SK-N-SH treated with all-trans-retinoic acid at 6 μM for 48 hours (cell line): ENCODE results near the gene CFAP97.

Source experiments
- ATAC-seq: fragments of 200-7000 bp; cut with Tn5 transposase; 3 replicates; pipeline ENCODE4 v1.9.1; 2020; ENCODE audit warnings: mild to moderate bottlenecking, moderate library complexity
- ARNTL ChIP-seq: fragments of 450-650 bp; formaldehyde crosslinking; IDR thresholded peaks from 2 replicates; pipeline ENCODE4 v1.5.0; 2020; ENCODE audit warnings: low read depth, mild to moderate bottlenecking, moderate library complexity, borderline replicate concordance
- BACH2 ChIP-seq: fragments of 250-450 bp; sonication (Bioruptor Pico); IDR thresholded peaks from 2 replicates; pipeline ENCODE4 v1.9.0; 2021; ENCODE audit warnings: mild to moderate bottlenecking, borderline replicate concordance
- CSDC2 ChIP-seq: fragments of 250-450 bp; sonication (Bioruptor Pico); IDR thresholded peaks from 2 replicates; pipeline ENCODE4 v1.5.0; 2020; ENCODE audit warnings: mild to moderate bottlenecking, moderate library complexity
- ESRRG ChIP-seq: fragments of 250-450 bp; sonication (Bioruptor Pico); IDR thresholded peaks from 2 replicates; pipeline ENCODE4 v1.6.1; 2021; ENCODE audit warnings: mild to moderate bottlenecking
- GLIS3 ChIP-seq: fragments of 250-450 bp; sonication (Bioruptor Pico); IDR thresholded peaks from 2 replicates; pipeline ENCODE4 v1.5.0; 2020; ENCODE audit warnings: mild to moderate bottlenecking, moderate library complexity
- ISL1 ChIP-seq: fragments of 250-450 bp; sonication (Bioruptor Pico); IDR thresholded peaks from 2 replicates; pipeline ENCODE4 v2.1.2; 2022; ENCODE audit warnings: mild to moderate bottlenecking, moderate library complexity
- OSR1 ChIP-seq: fragments of 250-450 bp; sonication (Bioruptor Pico); IDR thresholded peaks from 2 replicates; pipeline ENCODE4 v1.8.0; 2022; ENCODE audit warnings: moderate library complexity, mild to moderate bottlenecking, inconsistent platforms
- PPARA ChIP-seq: fragments of 250-450 bp; sonication (Bioruptor Pico); IDR thresholded peaks from 2 replicates; pipeline ENCODE4 v1.5.0; 2020; ENCODE audit warnings: mild to moderate bottlenecking, borderline replicate concordance
- RARB ChIP-seq: fragments of 250-450 bp; sonication (Bioruptor Pico); IDR thresholded peaks from 2 replicates; pipeline ENCODE4 v1.8.0; 2021; ENCODE audit warnings: mild to moderate bottlenecking, moderate library complexity
- SNAI2 ChIP-seq: fragments of 250-450 bp; sonication (Bioruptor Pico); IDR thresholded peaks from 2 replicates; pipeline ENCODE4 v1.5.0; 2020; ENCODE audit warnings: mild to moderate bottlenecking, moderate library complexity
- TCF4 ChIP-seq: fragments of 250-450 bp; sonication (Bioruptor Pico); IDR thresholded peaks from 2 replicates; pipeline ENCODE4 v1.8.0; 2021; ENCODE audit warnings: mild to moderate bottlenecking, moderate library complexity, borderline replicate concordance
- TOX ChIP-seq: fragments of 250-450 bp; sonication (Bioruptor Pico); IDR thresholded peaks from 2 replicates; pipeline ENCODE4 v1.8.0; 2021; ENCODE audit warnings: mild to moderate bottlenecking, moderate library complexity, borderline replicate concordance
- TSHZ2 ChIP-seq: fragments of 250-450 bp; sonication (Bioruptor Pico); IDR thresholded peaks from 2 replicates; pipeline ENCODE4 v1.5.0; 2020; ENCODE audit warnings: mild to moderate bottlenecking, moderate library complexity
- ZC3H10 ChIP-seq: fragments of 250-450 bp; sonication (Bioruptor Pico); IDR thresholded peaks from 2 replicates; pipeline ENCODE4 v1.5.1; 2021; ENCODE audit warnings: mild to moderate bottlenecking, moderate library complexity
- ZFP3 ChIP-seq: fragments of 250-450 bp; sonication (Bioruptor Pico); IDR thresholded peaks from 2 replicates; pipeline ENCODE4 v1.5.0; 2020; ENCODE audit warnings: mild to moderate bottlenecking, moderate library complexity
- ZFP30 ChIP-seq: fragments of 450-650 bp; formaldehyde crosslinking; IDR thresholded peaks from 2 replicates; pipeline ENCODE4 v1.5.0; 2022; ENCODE audit warnings: mild to moderate bottlenecking, moderate library complexity
- ZNF565 ChIP-seq: fragments of 450-650 bp; formaldehyde crosslinking; conservative IDR thresholded peaks from 2 replicates; pipeline ENCODE4 v1.5.0; 2020; ENCODE audit warnings: low read depth, mild to moderate bottlenecking, moderate library complexity
- ZNF70 ChIP-seq: fragments of 450-650 bp; formaldehyde crosslinking; IDR thresholded peaks from 2 replicates; pipeline ENCODE4 v1.5.0; 2020; ENCODE audit warnings: mild to moderate bottlenecking, moderate library complexity
- ZNF8 ChIP-seq: fragments of 450-650 bp; formaldehyde crosslinking; IDR thresholded peaks from 2 replicates; pipeline ENCODE4 v1.5.0; 2020; ENCODE audit warnings: mild to moderate bottlenecking, moderate library complexity
- TF ChIP-seq, protein P1 (sequence below): fragments of 250-450 bp; sonication (Bioruptor Pico); IDR thresholded peaks from 2 replicates; pipeline ENCODE4 v1.5.1; 2021; ENCODE audit warnings: mild to moderate bottlenecking, moderate library complexity
- TF ChIP-seq, protein P2 (sequence below): fragments of 250-450 bp; sonication (Bioruptor Pico); IDR thresholded peaks from 2 replicates; pipeline ENCODE4 v1.8.0; 2021; ENCODE audit warnings: low read depth, mild to moderate bottlenecking, moderate library complexity, borderline replicate concordance
- TF ChIP-seq, protein P3 (sequence below): fragments of 250-450 bp; sonication (Bioruptor Pico); IDR thresholded peaks from 2 replicates; pipeline ENCODE4 v1.5.1; 2020; ENCODE audit warnings: low read depth, mild to moderate bottlenecking, moderate library complexity
- TF ChIP-seq, protein P4 (sequence below): fragments of 250-450 bp; sonication (Bioruptor Pico); IDR thresholded peaks from 2 replicates; pipeline ENCODE4 v1.8.0; 2020; ENCODE audit warnings: mild to moderate bottlenecking, moderate library complexity, borderline replicate concordance

CFAP97 gene

GRCh38 chr4:185235843-185236503, 32.2 kb upstream of the CFAP97 start:
- TF ChIP-seq GLIS3 (no peak), ZFP3 (CRISPR knock-in tag) (peak; percentile 92), TCF4 (peak; percentile 42; the same call in 1 of the 2 replicates), RARB (CRISPR knock-in tag) (no peak)
- TF ChIP-seq, protein P1, sequence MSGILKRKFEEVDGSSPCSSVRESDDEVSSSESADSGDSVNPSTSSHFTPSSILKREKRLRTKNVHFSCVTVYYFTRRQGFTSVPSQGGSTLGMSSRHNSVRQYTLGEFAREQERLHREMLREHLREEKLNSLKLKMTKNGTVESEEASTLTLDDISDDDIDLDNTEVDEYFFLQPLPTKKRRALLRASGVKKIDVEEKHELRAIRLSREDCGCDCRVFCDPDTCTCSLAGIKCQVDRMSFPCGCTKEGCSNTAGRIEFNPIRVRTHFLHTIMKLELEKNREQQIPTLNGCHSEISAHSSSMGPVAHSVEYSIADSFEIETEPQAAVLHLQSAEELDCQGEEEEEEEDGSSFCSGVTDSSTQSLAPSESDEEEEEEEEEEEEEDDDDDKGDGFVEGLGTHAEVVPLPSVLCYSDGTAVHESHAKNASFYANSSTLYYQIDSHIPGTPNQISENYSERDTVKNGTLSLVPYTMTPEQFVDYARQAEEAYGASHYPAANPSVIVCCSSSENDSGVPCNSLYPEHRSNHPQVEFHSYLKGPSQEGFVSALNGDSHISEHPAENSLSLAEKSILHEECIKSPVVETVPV: no peak
- ATAC-seq: peak; percentile 66

DNA sequence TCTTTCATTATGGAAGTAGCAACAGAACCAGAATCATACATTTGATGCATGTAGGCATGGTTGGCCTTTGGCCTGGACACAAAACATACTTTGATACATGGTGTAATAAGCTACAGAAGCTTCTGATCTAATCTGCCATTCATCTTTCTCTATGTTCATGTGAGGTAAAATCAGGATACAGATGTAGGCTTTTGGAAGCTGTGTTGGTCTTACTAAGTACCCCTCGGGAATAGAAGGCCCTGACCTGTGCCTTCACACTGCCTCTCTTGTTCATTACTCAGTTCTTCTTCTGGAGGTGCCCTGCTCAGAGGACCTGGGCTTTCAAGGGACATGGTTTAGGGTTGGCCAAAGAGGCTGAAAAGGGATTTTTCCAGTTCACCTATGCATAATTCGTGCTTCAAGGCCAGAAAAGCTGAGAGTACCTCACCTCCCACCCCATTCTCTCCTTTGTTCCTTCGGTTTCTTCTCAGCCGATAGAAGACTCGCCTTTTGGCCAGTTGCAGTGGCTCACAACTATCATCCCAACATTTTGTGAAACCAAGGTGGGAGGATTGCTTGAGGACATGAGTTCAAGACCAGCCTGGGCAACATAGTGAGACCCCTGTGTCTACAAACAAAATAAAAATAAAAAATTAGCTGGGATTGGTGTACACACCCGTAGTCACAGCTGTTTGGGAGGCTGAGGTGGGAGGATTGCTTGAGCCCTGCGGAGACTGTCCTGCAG, 31.5 kb upstream of the CFAP97 start:
- TF ChIP-seq TOX (CRISPR knock-in tag): no peak
- TF ChIP-seq, protein P1: no peak
- TF ChIP-seq ISL1 (CRISPR knock-in tag): no peak
- TF ChIP-seq ZFP3 (CRISPR knock-in tag): no peak
- no peak for TF ChIP-seq RARB (CRISPR knock-in tag)
- TF ChIP-seq ZNF8 (CRISPR knock-in tag): no peak
- no peak for TF ChIP-seq ZC3H10 (CRISPR knock-in tag)
- no peak for TF ChIP-seq BACH2 (CRISPR knock-in tag)
- TF ChIP-seq SNAI2 (CRISPR knock-in tag): no peak
- no peak for TF ChIP-seq ESRRG

GRCh38 chr4:185232370-185232769, 28.6 kb upstream of the CFAP97 start:
- TF ChIP-seq TCF4: peak; percentile 55; the same call in 1 of the 2 replicates
- TF ChIP-seq, protein P2, sequence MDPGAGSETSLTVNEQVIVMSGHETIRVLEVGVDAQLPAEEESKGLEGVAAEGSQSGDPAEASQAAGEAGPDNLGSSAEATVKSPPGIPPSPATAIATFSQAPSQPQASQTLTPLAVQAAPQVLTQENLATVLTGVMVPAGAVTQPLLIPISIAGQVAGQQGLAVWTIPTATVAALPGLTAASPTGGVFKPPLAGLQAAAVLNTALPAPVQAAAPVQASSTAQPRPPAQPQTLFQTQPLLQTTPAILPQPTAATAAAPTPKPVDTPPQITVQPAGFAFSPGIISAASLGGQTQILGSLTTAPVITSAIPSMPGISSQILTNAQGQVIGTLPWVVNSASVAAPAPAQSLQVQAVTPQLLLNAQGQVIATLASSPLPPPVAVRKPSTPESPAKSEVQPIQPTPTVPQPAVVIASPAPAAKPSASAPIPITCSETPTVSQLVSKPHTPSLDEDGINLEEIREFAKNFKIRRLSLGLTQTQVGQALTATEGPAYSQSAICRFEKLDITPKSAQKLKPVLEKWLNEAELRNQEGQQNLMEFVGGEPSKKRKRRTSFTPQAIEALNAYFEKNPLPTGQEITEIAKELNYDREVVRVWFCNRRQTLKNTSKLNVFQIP (CRISPR knock-in tag): no peak
- peak; percentile 32; the same call in 1 of the 2 replicates for TF ChIP-seq ZFP3 (CRISPR knock-in tag)
- peak; percentile 87 for TF ChIP-seq ZC3H10 (CRISPR knock-in tag)
- TF ChIP-seq, protein P3, sequence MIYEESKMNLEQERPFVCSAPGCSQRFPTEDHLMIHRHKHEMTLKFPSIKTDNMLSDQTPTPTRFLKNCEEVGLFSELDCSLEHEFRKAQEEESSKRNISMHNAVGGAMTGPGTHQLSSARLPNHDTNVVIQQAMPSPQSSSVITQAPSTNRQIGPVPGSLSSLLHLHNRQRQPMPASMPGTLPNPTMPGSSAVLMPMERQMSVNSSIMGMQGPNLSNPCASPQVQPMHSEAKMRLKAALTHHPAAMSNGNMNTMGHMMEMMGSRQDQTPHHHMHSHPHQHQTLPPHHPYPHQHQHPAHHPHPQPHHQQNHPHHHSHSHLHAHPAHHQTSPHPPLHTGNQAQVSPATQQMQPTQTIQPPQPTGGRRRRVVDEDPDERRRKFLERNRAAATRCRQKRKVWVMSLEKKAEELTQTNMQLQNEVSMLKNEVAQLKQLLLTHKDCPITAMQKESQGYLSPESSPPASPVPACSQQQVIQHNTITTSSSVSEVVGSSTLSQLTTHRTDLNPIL (CRISPR knock-in tag): 0 out of 2 replicates have a peak, but pooled peaks have one; percentile 49
- no peak for TF ChIP-seq ZNF70 (CRISPR knock-in tag)
- no peak for TF ChIP-seq ZNF565 (CRISPR knock-in tag)
- TF ChIP-seq CSDC2: no peak; the same call in 1 of the 2 replicates
- TF ChIP-seq OSR1 (CRISPR knock-in tag): no peak
- peak; percentile 44; the same call in 1 of the 2 replicates for TF ChIP-seq SNAI2 (CRISPR knock-in tag)
- peak; percentile 70; the same call in 1 of the 2 replicates for TF ChIP-seq GLIS3
- TF ChIP-seq, protein P4, sequence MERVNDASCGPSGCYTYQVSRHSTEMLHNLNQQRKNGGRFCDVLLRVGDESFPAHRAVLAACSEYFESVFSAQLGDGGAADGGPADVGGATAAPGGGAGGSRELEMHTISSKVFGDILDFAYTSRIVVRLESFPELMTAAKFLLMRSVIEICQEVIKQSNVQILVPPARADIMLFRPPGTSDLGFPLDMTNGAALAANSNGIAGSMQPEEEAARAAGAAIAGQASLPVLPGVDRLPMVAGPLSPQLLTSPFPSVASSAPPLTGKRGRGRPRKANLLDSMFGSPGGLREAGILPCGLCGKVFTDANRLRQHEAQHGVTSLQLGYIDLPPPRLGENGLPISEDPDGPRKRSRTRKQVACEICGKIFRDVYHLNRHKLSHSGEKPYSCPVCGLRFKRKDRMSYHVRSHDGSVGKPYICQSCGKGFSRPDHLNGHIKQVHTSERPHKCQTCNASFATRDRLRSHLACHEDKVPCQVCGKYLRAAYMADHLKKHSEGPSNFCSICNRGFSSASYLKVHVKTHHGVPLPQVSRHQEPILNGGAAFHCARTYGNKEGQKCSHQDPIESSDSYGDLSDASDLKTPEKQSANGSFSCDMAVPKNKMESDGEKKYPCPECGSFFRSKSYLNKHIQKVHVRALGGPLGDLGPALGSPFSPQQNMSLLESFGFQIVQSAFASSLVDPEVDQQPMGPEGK: peak; percentile 80
- peak; percentile 97 for TF ChIP-seq ISL1 (CRISPR knock-in tag)
- no peak for TF ChIP-seq ESRRG
- TF ChIP-seq PPARA (CRISPR knock-in tag): no peak
- no peak; the same call in 1 of the 2 replicates for TF ChIP-seq TOX (CRISPR knock-in tag)
- no peak for TF ChIP-seq ZFP30 (CRISPR knock-in tag)
- no peak for TF ChIP-seq RARB (CRISPR knock-in tag)
- TF ChIP-seq BACH2 (CRISPR knock-in tag): no peak
- TF ChIP-seq ARNTL: no peak
- TF ChIP-seq, protein P1: 0 out of 2 replicates have a peak, but pooled peaks have one; percentile 51
- peak; percentile 87 for TF ChIP-seq TSHZ2 (CRISPR knock-in tag)
- TF ChIP-seq ZNF8 (CRISPR knock-in tag): peak; percentile 65; the same call in 1 of the 2 replicates
- ATAC-seq: peak; percentile 76

More for the DNA sequence above, 31.5 kb upstream of the CFAP97 start:
- no peak for ATAC-seq
